Body of pancreas (tissue), 4 donors: Measurements from ENCODE around the gene FAXC. TPM values are rescaled to one million over a fixed set of nuclear protein-coding genes. Genes with fewer than 3 reads are reported as not detected.

ENCODE experiments used
- ATAC-seq: fragments of 150-250 bp; one replicate; pipeline ENCODE4 v1.9.1; 2016
- DNase-seq, 4 donors: peaks; one replicate each; pipeline ENCODE4 v3.0.0-alpha.2; 2019
- H3K27ac ChIP-seq, 4 donors: fragments of 200-600 bp; sonication (generic); 1 replicate in 3 of 4; 2 replicates in 1 of 4; pipeline versions ENCODE4 v1.5.1 to v1.6.1; 2016 to 2019; ENCODE audit warnings: mild to moderate bottlenecking in 1 of 4, mixed read lengths in 1 of 4, moderate library complexity in 1 of 4
- H3K27me3 ChIP-seq, 2 donors: fragments of 200-600 bp; sonication (generic); one replicate each; pipeline ENCODE4 v1.6.0; 2016; ENCODE audit warnings: mild to moderate bottlenecking in 1 of 2
- H3K36me3 ChIP-seq, 2 donors: fragments of 200-600 bp; sonication (generic); replicated peaks in 1 of 2; 2 replicates each; pipeline ENCODE4 v1.5.1; 2016; ENCODE audit warnings: low read depth in 2 of 2; ENCODE audit not compliant: insufficient read depth in 1 of 2
- H3K4me1 ChIP-seq: fragments of 200-600 bp; sonication (generic); one replicate; pipeline ENCODE4 v1.6.0; 2016
- H3K4me3 ChIP-seq, 2 donors: fragments of 200-600 bp; sonication (generic); 1 replicate in 1 of 2; 2 replicates in 1 of 2; pipeline ENCODE4 v1.5.1; 2016 to 2019
- H3K9me3 ChIP-seq, 3 donors: fragments of 200-600 bp; sonication (generic); 1 replicate in 2 of 3; 2 replicates in 1 of 3; pipeline ENCODE4 v1.5.1; 2016
- POLR2A ChIP-seq, 3 donors: fragments of 450-650 bp; IDR thresholded peaks; one replicate each; pipeline ENCODE4 v1.6.1; 2016; ENCODE audit warnings: antibody characterized with exemption in 3 of 3, mild to moderate bottlenecking in 2 of 3
- WGBS, 2 donors: methylation state at CpG; one replicate each; pipeline ENCODE4 v1.1.5; 2017; 5-methylcytosine and 5-hydroxymethylcytosine counted together
- intact Hi-C: fragments of 100-400 bp; cut with DNase I; formaldehyde crosslinking; loops from one replicate; pipeline ENCODE4 v1.15.1; 2023
- total RNA-seq, 2 donors: library from RNA; depleted of rRNA; stranded (reverse); fragments of >200 nt; gene quantifications; one replicate each; pipeline ENCODE4 v1.1.0, GENCODE V29; 2016
- TF ChIP-seq, protein P1 (sequence below), 7 experiments: fragments of 450-650 bp in 4 of 7; fragments of 200-600 bp in 3 of 7; sonication (generic) in 3 of 7; IDR thresholded peaks; one replicate each; pipeline ENCODE4 v1.5.1; 2016 to 2019; ENCODE audit warnings: antibody characterized with exemption in 7 of 7

Gene FAXC
- total RNA-seq, 2 donors from 2014 or later: 0.33 to 1.0 TPM

DNA sequence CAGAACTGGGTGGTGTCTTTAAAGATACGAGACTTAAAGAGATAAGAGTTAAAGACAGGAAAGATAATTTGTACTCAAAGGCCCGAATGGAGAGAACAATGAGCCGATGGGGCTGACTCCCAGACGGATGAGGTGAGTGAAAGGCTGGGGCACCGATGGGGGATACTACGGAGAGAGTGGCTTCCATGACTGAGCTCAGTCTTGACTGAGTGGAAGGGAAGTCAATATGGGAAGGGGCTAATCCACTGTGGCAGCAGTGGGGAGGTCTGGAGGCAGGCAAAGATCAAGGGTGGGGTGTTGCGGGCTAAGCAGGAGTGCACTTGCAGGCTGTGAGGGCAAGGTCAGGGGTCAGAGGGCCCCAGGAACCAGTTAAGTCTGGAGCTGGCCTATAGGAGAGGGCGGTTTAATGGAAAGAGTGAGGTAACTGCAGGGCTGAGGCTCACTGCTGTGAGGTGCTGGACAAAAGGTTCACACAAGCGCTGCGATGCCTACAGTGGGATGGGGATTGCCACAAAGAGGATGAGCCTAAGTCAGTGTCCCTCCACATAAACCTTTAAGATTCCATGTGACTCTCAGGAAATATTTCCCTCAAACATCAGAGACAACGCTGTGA, 42.1 kb downstream of the FAXC start:
- Histone ChIP-seq H3K9me3 (no peaks in the 10 kb centered on the region), H3K27me3 (no peaks in the 10 kb centered on the region), H3K27ac (no peak overlapping the region), H3K36me3 (no peaks in the 10 kb centered on the region), H3K4me1 (no peaks in the 10 kb centered on the region), H3K4me3 (no peak overlapping the region)
- no peak for DNase-seq
- no peak for ATAC-seq
- WGBS, 2 donors: 82 to 86% methylated on average over 11 of the region's 11 CpGs
- TF ChIP-seq, protein P1, sequence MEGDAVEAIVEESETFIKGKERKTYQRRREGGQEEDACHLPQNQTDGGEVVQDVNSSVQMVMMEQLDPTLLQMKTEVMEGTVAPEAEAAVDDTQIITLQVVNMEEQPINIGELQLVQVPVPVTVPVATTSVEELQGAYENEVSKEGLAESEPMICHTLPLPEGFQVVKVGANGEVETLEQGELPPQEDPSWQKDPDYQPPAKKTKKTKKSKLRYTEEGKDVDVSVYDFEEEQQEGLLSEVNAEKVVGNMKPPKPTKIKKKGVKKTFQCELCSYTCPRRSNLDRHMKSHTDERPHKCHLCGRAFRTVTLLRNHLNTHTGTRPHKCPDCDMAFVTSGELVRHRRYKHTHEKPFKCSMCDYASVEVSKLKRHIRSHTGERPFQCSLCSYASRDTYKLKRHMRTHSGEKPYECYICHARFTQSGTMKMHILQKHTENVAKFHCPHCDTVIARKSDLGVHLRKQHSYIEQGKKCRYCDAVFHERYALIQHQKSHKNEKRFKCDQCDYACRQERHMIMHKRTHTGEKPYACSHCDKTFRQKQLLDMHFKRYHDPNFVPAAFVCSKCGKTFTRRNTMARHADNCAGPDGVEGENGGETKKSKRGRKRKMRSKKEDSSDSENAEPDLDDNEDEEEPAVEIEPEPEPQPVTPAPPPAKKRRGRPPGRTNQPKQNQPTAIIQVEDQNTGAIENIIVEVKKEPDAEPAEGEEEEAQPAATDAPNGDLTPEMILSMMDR (IDR thresholded peaks at IDR 0.05): no peak
- TF ChIP-seq POLR2A (IDR thresholded peaks at IDR 0.05): no peak
- intact Hi-C loops: no loop called here

DNA sequence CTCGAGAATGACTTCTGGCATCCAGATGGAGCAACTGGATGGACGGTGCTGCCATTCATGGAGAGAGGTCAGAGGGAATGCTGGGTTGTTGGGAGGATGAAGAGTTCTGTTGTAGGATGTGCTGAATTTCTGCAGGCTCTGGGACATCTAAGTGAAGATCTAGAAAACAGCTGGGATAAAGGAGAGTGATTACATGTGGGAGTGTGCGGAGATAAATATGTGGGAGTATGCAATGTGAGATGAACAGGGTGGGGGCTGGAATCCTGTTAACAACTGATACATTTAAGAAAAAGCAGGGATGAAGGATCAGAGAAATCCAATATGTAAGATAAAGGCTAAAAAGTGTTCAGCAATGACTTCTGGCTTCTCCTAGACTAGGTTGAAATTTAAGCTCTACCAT, 43.1 kb downstream of the FAXC start:
- DNase-seq (no peak), ATAC-seq (no peak)
- Histone ChIP-seq H3K27ac (no peak overlapping the region), H3K4me1 (no peaks in the 10 kb centered on the region), H3K4me3 (no peak overlapping the region), H3K27me3 (no peaks in the 10 kb centered on the region), H3K36me3 (no peaks in the 10 kb centered on the region), H3K9me3 (no peaks in the 10 kb centered on the region)
- intact Hi-C loops: no loop called here
- 65 to 83% methylated on average over 3 of the region's 3 CpGs for WGBS, 2 donors
- TF ChIP-seq, protein P1 (IDR thresholded peaks at IDR 0.05): no peak
- TF ChIP-seq POLR2A (IDR thresholded peaks at IDR 0.05): no peak

DNA sequence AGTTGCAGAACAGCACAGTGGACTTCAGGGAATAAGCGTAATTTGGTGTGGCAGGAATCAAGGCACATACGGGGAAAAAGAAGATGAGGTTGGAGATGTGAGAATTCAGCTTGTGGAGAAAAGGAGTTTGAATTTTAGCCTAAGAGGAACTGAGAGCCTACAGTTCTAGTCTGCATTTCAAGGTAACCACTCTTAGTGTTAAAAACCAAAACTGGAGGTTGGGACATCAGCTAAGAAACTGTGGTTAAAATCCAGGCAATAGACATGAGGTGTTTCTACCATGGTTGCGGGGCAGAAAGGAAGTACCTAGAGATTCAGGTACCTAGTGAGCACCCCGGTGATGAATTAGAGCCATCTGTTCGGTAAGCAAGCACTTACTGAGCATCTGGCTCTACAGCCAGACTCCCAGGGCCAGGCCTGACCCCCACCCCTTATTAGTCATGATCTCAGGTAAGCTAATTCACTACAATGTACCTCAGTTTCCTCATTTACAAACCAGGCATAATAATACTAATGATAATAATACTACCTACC, 44.4 kb downstream of the FAXC start:
- Histone ChIP-seq H3K9me3 (no peaks in the 10 kb centered on the region), H3K36me3 (no peaks in the 10 kb centered on the region), H3K27ac (no peak overlapping the region), H3K27me3 (no peaks in the 10 kb centered on the region), H3K4me3 (no peak overlapping the region), H3K4me1 (no peaks in the 10 kb centered on the region)
- ATAC-seq (no peak), DNase-seq (peak in 3 of 4 donors; percentile 14 to 50 (median 17))
- WGBS, 2 donors: 89 to 92% methylated on average over 5 of the region's 5 CpGs
- TF ChIP-seq, protein P1 (IDR thresholded peaks at IDR 0.05): no peak
- no peak for TF ChIP-seq POLR2A (IDR thresholded peaks at IDR 0.05)
- intact Hi-C loops: no loop called here

DNA sequence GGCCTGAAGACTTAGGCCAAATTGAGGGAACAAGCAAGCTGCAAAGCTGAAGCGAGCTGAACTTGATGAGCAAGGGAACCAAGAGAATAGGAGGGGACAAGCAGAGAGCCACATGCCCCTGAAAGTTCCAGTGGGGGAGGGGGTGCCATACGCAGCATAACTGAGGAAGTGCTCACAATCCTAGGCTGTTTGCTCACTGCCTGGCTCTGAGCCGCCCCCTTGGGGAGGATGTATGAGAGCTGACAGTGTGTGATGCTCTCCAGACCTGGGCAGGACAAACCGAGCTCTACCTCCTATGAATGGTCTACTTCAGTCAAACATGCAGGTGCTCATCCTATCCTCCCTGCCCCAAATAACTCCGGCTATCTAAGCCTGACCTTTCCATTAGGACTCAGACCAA, 52.1 kb downstream of the FAXC start:
- DNase-seq (no peak), ATAC-seq (no peak)
- no peak overlapping the region for H3K4me3 ChIP-seq
- 82 to 89% methylated on average over 5 of the region's 5 CpGs for WGBS, 2 donors
- no peak overlapping the region for H3K27ac ChIP-seq
- no peaks in the 10 kb centered on the region for H3K27me3 ChIP-seq
- no peak for TF ChIP-seq POLR2A (IDR thresholded peaks at IDR 0.05)
- TF ChIP-seq, protein P1 (IDR thresholded peaks at IDR 0.05): no peak
- no peaks in the 10 kb centered on the region for H3K36me3 ChIP-seq
- no peaks in the 10 kb centered on the region for H3K4me1 ChIP-seq
- intact Hi-C loops: no loop called here
- no peaks in the 10 kb centered on the region for H3K9me3 ChIP-seq

DNA sequence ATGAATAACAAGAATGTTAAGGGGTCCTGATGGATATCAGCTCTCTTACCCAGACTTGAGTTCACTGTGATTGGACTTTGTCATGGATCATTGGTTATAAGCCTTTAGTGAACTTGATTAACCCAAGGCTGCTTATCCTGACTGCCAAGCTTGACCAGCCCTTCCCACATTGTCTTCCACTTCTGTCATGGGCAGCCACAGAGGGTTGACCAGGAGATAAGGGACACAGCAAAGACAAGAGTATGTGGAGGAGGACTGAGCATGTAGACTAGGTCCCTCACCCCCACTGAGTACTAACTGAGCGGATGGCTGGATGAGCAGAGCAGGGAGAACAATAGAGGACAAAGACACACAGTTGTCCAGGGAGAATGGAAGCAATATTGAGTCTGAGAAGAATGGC, 52.5 kb downstream of the FAXC start:
- intact Hi-C loops: no loop called here
- ATAC-seq (no peak), DNase-seq (no peak)
- Histone ChIP-seq H3K36me3 (no peaks in the 10 kb centered on the region), H3K4me3 (no peak overlapping the region), H3K4me1 (no peaks in the 10 kb centered on the region), H3K9me3 (no peaks in the 10 kb centered on the region), H3K27me3 (no peaks in the 10 kb centered on the region), H3K27ac (no peak overlapping the region)
- 91 to 100% methylated on average over 1 of the region's 1 CpG for WGBS, 2 donors
- TF ChIP-seq, protein P1 (IDR thresholded peaks at IDR 0.05): no peak
- no peak for TF ChIP-seq POLR2A (IDR thresholded peaks at IDR 0.05)
